ENCODE data around the gene IPO8.

DNA sequence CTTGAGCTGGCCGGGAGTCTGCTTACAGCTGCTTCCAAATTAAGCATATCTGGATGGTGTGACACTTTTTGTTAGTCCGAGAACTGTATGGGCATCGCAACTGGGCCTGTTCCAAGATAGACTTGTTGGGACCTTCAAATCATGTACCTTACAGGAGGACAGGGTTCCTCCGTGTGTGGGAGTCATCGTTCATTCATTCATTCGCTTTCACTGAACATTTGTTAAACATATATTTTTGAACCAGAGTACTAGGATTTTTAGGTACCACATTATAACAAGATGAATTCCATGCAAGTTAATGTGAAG is 387 bp upstream of the IPO8 start:
- no peak for TF ChIP-seq CTCF (conservative IDR thresholded peaks at IDR 0.05; ENCODE audit: low read depth, low read length)
- no peak for TF ChIP-seq POLR2A (IDR thresholded peaks at IDR 0.05; ENCODE audit: low read depth, low read length)
- no peak for TF ChIP-seq BHLHE40 (IDR thresholded peaks at IDR 0.05; ENCODE audit: low read depth, low read length)
- no peak for TF ChIP-seq CHD1 (IDR thresholded peaks at IDR 0.05; ENCODE audit: low read depth, low read length)
- no peak for TF ChIP-seq RFX5 (IDR thresholded peaks at IDR 0.05; ENCODE audit: low read depth, low read length)
- TF ChIP-seq RAD21 (IDR thresholded peaks at IDR 0.05; ENCODE audit: low read length) = no peak
- TF ChIP-seq, protein P1, sequence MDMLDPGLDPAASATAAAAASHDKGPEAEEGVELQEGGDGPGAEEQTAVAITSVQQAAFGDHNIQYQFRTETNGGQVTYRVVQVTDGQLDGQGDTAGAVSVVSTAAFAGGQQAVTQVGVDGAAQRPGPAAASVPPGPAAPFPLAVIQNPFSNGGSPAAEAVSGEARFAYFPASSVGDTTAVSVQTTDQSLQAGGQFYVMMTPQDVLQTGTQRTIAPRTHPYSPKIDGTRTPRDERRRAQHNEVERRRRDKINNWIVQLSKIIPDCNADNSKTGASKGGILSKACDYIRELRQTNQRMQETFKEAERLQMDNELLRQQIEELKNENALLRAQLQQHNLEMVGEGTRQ (IDR thresholded peaks at IDR 0.05; ENCODE audit: low read depth, low read length) = no peak
- TF ChIP-seq, protein P2, sequence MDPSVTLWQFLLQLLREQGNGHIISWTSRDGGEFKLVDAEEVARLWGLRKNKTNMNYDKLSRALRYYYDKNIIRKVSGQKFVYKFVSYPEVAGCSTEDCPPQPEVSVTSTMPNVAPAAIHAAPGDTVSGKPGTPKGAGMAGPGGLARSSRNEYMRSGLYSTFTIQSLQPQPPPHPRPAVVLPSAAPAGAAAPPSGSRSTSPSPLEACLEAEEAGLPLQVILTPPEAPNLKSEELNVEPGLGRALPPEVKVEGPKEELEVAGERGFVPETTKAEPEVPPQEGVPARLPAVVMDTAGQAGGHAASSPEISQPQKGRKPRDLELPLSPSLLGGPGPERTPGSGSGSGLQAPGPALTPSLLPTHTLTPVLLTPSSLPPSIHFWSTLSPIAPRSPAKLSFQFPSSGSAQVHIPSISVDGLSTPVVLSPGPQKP (IDR thresholded peaks at IDR 0.05; ENCODE audit: borderline replicate concordance, low read depth, low read length) = no peak
- TF ChIP-seq NFE2L2 (IDR thresholded peaks at IDR 0.05; ENCODE audit: low read depth, low read length) = no peak
- TF ChIP-seq SMC3 (IDR thresholded peaks at IDR 0.05; ENCODE audit: low read depth, low read length) = no peak
- TF ChIP-seq FOS (IDR thresholded peaks at IDR 0.05; ENCODE audit: low read depth, low read length) = no peak
- TF ChIP-seq CEBPB (IDR thresholded peaks at IDR 0.05; ENCODE audit: low read depth, low read length) = no peak
- no peak for TF ChIP-seq RCOR1 (IDR thresholded peaks at IDR 0.05; ENCODE audit: insufficient replicate concordance, low read length)

Measured in IMR-90 (cell line).